MM.1S (cell line): Measurements from ENCODE around the gene MYH7.

Experiments used
- CTCF ChIP-seq: fragments of 300-600 bp; sonication (generic); IDR thresholded peaks from 2 replicates; pipeline ENCODE4 v1.5.1; 2016; ENCODE audit warnings: antibody characterized with exemption, low read length, mixed read lengths
- EZH2 ChIP-seq: fragments of 300-600 bp; sonication (generic); optimal IDR thresholded peaks from 2 replicates; pipeline ENCODE3; 2017; ENCODE audit warnings: low read depth, mild to moderate bottlenecking, antibody characterized with exemption, low read length, mixed read lengths
- EZH2phosphoT487 ChIP-seq: fragments of 300-600 bp; sonication (generic); IDR thresholded peaks from 2 replicates; pipeline ENCODE4 v1.6.1; 2018; ENCODE audit warnings: antibody characterized with exemption, low read length

- TF ChIP-seq CTCF = no peak
- TF ChIP-seq EZH2 = no peak
- no peak for TF ChIP-seq EZH2phosphoT487
Observed at GRCh38 chr14:23423657-23424056, 11.8 kb downstream of the MYH7 start.
